GM12878 (cell line): ENCODE data around the gene NUP85. TPM values are rescaled to one million over a fixed set of nuclear protein-coding genes. Genes with fewer than 3 reads are reported as not detected.

Source experiments
- ATF3 ChIP-seq: IDR thresholded peaks from 2 replicates; pipeline ENCODE4 v1.6.1; 2011; ENCODE audit warnings: low read depth, mild to moderate bottlenecking, low read length, moderate library complexity, borderline replicate concordance; ENCODE audit errors: extremely low read depth
- BACH1 ChIP-seq: fragments of 450-650 bp; IDR thresholded peaks from 2 replicates; pipeline ENCODE4 v1.6.1; 2017; ENCODE audit warnings: mild to moderate bottlenecking, borderline replicate concordance
- BCLAF1 ChIP-seq: fragments of 450-650 bp; IDR thresholded peaks from 2 replicates; pipeline ENCODE4 v1.6.1; 2017; ENCODE audit warnings: antibody characterized with exemption, mild to moderate bottlenecking, moderate library complexity
- CBFB ChIP-seq: IDR thresholded peaks from 2 replicates; pipeline ENCODE4 v1.6.1; 2016; ENCODE audit warnings: antibody characterized with exemption, low read depth
- CHD4 ChIP-seq: fragments of 200-600 bp; sonication (generic); IDR thresholded peaks from 2 replicates; pipeline ENCODE4 v1.6.1; 2016; ENCODE audit warnings: mild to moderate bottlenecking
- CREM ChIP-seq: IDR thresholded peaks from 2 replicates; pipeline ENCODE4 v1.6.1; 2014; ENCODE audit warnings: antibody characterized with exemption, low read depth
- IKZF2 ChIP-seq, 2 experiments: fragments of 450-650 bp; IDR thresholded peaks; 2 replicates each; pipeline ENCODE4 v1.6.1; 2017; ENCODE audit warnings: mild to moderate bottlenecking in 2 of 2, moderate library complexity in 2 of 2
- LARP7 ChIP-seq: fragments of 450-650 bp; IDR thresholded peaks from 2 replicates; pipeline ENCODE4 v1.6.1; 2017; ENCODE audit warnings: mild to moderate bottlenecking
- MTA2 ChIP-seq: fragments of 450-650 bp; IDR thresholded peaks from 2 replicates; pipeline ENCODE4 v1.6.1; 2016; ENCODE audit warnings: low read depth, mild to moderate bottlenecking, moderate library complexity
- NR2F1 ChIP-seq: fragments of 450-650 bp; conservative IDR thresholded peaks from 2 replicates; pipeline ENCODE4 v1.6.1; 2017; ENCODE audit warnings: mild to moderate bottlenecking
- RCOR1 ChIP-seq: conservative IDR thresholded peaks from 2 replicates; pipeline ENCODE4 v1.6.1; 2012; ENCODE audit warnings: low read depth, low read length, improper control_type of control experiment
- TBL1XR1 ChIP-seq: IDR thresholded peaks from 2 replicates; pipeline ENCODE4 v1.6.1; 2012; ENCODE audit warnings: low read depth, low read length, improper control_type of control experiment
- USF1 ChIP-seq: IDR thresholded peaks from 2 replicates; pipeline ENCODE4 v1.6.1; 2011; ENCODE audit warnings: borderline replicate concordance, low read depth, mild to moderate bottlenecking, moderate library complexity, mixed read lengths, low read length; ENCODE audit not compliant: insufficient read depth; ENCODE audit errors: extremely low read length
- ZBTB4 ChIP-seq: fragments of 450-650 bp; formaldehyde crosslinking; IDR thresholded peaks from 2 replicates; pipeline ENCODE4 v1.4.0; 2022; ENCODE audit warnings: mild to moderate bottlenecking, moderate library complexity
- polyA plus RNA-seq, 11 experiments: library from polyadenylated mRNA; depleted of rRNA in 4 of 11; unstranded in 6 of 11; stranded (reverse) in 5 of 11; fragments of >200 nt; fragmentation: Nextera tagmentation in 4 of 11; fragmentation: Illumina TruSeq in 1 of 11; extraction: Ambion mirVana in 4 of 11; extraction: Trizol in 1 of 11; gene quantifications; 1 replicate in 1 of 11; 2 replicates in 10 of 11; pipeline versions ENCODE4 v1.2.1 to v1.2.3, GENCODE V29; 2011 to 2016; ENCODE audit warnings: inconsistent platforms in 2 of 11, missing spikeins in 2 of 11, low read depth in 1 of 11
- total RNA-seq, 4 experiments: library from RNA; depleted of rRNA in 3 of 4; stranded (reverse); fragments of >200 nt in 3 of 4; fragmentation: Illumina TruSeq in 1 of 4; extraction: Trizol in 1 of 4; gene quantifications; 2 replicates each; pipeline versions ENCODE4 v1.2.1 to v1.2.3, GENCODE V29; 2013 to 2021
- TF ChIP-seq, protein P1 (sequence below): IDR thresholded peaks from 2 replicates; pipeline ENCODE4 v1.6.1; 2011; ENCODE audit warnings: borderline replicate concordance, low read depth, mild to moderate bottlenecking, moderate library complexity, low read length; ENCODE audit not compliant: insufficient read depth, poor library complexity, severe bottlenecking
- TF ChIP-seq, protein P2 (sequence below): fragments of 450-650 bp; IDR thresholded peaks from 2 replicates; pipeline ENCODE4 v1.6.1; 2017; ENCODE audit warnings: borderline replicate concordance
- TF ChIP-seq, protein P3 (sequence below): IDR thresholded peaks from 2 replicates; pipeline ENCODE4 v1.6.1; 2012; ENCODE audit warnings: low read depth, low read length, improper control_type of control experiment

The NUP85 gene
- total and polyA plus RNA-seq, 10 of the 15 experiments (the other 5 are each of a cell fraction or from before 2014, with no cell fraction given): 54.0 to 135 (median 95.4) TPM

DNA sequence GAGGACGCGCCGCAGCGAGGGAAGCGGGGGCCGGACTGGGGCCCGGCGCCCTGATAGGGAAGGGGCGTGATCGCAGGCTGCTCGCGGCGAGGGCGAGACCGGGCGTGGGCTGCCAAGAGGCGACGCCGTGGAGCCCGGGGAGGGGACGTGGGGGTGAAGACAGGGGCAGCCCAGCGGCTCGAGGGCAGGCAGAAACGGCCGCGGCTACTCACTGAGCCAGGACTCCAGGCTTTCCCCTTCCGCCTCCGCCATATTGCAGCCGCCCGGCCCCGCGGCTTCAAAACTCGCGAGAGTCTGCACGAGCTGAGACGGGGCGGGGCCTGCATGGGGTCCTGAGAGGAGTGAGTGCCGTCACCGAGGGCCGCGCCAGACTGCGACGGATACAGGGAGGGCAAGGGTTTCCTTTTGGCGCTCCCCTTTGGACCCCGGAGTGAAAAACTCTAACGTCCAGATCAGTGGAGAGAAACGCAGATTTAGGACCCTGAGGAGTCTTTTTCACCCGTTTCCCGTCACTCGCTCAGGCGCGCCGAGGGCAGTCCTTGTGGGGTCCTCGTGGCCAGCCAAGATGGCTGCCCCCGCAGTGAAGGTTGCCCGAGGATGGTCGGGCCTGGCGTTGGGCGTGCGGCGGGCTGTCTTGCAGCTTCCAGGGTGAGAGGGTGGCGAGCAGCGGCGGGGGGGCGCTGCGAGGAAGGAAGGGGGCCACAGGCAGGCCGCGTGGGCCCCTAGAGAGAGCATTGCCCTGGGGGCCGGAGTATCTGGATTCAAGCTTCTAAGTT is 56.0 kb downstream of the NUP85 start, which contains the start of the genes GGA3 and MRPS7 (continued):
- TF ChIP-seq, protein P1, sequence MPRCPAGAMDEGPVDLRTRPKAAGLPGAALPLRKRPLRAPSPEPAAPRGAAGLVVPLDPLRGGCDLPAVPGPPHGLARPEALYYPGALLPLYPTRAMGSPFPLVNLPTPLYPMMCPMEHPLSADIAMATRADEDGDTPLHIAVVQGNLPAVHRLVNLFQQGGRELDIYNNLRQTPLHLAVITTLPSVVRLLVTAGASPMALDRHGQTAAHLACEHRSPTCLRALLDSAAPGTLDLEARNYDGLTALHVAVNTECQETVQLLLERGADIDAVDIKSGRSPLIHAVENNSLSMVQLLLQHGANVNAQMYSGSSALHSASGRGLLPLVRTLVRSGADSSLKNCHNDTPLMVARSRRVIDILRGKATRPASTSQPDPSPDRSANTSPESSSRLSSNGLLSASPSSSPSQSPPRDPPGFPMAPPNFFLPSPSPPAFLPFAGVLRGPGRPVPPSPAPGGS: peak; percentile 19
- TF ChIP-seq RCOR1 (peak; percentile 96; the same call in 1 of the 2 replicates), ZBTB4 (CRISPR knock-in tag) (no peak), BACH1 (peak; percentile 65), ATF3 (no peak), IKZF2 (IDR thresholded peaks at IDR 0.05) (peak in 1 of 2 experiments; percentile 23; a peak in 1 of 4 replicates), TBL1XR1 (no peak), CHD4 (no peak), USF1 (no peak), CBFB (peak; percentile 95), CREM (peak; percentile 76), BCLAF1 (no peak), MTA2 (peak; percentile 28; the same call in 1 of the 2 replicates), NR2F1 (0 out of 2 replicates have a peak, but pooled peaks have one; percentile 35), LARP7 (peak; percentile 80)
- TF ChIP-seq, protein P2, sequence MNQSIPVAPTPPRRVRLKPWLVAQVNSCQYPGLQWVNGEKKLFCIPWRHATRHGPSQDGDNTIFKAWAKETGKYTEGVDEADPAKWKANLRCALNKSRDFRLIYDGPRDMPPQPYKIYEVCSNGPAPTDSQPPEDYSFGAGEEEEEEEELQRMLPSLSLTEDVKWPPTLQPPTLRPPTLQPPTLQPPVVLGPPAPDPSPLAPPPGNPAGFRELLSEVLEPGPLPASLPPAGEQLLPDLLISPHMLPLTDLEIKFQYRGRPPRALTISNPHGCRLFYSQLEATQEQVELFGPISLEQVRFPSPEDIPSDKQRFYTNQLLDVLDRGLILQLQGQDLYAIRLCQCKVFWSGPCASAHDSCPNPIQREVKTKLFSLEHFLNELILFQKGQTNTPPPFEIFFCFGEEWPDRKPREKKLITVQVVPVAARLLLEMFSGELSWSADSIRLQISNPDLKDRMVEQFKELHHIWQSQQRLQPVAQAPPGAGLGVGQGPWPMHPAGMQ: peak; percentile 97
- TF ChIP-seq, protein P3, sequence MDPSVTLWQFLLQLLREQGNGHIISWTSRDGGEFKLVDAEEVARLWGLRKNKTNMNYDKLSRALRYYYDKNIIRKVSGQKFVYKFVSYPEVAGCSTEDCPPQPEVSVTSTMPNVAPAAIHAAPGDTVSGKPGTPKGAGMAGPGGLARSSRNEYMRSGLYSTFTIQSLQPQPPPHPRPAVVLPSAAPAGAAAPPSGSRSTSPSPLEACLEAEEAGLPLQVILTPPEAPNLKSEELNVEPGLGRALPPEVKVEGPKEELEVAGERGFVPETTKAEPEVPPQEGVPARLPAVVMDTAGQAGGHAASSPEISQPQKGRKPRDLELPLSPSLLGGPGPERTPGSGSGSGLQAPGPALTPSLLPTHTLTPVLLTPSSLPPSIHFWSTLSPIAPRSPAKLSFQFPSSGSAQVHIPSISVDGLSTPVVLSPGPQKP: no peak
